IPS-18c (cell line): ENCODE data around the gene RBBP8NL.
"Not testable (repeated sequence)": the region's sequence is repeated elsewhere in the genome, so short reads cannot be mapped to it uniquely, and the experiment has no call there.

Source experiments
- H3K4me3 ChIP-seq: 2 replicates; pipeline ENCODE4 v1.7.0; 2013; ENCODE audit warnings: low read depth, mild to moderate bottlenecking, low read length, moderate library complexity; ENCODE audit not compliant: insufficient read depth
- H3K9me3 ChIP-seq: one replicate; pipeline ENCODE4 v1.6.1; 2013; ENCODE audit warnings: mild to moderate bottlenecking, low read length, moderate library complexity; ENCODE audit not compliant: control insufficient read depth, insufficient read depth

The RBBP8NL gene

DNA sequence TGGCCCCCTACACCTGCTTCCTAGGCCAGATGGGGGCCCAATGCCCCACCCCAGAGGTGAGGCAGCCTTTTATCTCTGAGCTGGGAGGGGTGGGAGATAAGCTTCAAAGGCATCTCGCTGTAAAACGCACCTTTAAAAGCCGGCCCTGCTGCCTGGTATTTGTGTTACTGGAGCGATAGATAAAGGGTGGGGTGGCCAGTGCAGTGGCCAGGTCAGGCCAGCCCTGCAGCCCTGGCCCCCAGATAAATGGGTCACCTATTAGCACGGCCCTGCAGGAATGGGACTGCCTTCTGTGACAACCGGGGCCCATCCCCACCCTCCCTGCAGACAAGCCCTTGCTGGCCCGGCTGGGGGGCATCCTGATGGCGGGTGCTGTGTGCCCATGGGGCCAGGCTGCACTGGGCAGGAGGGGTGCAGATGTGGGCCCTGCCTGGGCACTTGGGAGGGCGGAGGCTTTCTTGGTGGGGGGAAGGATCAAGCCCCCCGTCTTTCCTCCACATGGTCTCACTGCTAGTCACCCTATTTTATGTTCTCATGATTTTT, 3.0 kb upstream of the RBBP8NL start:
- H3K4me3 ChIP-seq = no peak overlapping the region

GRCh38 chr20:62429455-62430310, 2.3 kb upstream of the RBBP8NL start:
- Histone ChIP-seq H3K9me3 (no peaks in the 10 kb centered on the region), H3K4me3 (no peak overlapping the region)

More for the DNA sequence above, 3.0 kb upstream of the RBBP8NL start:
- H3K9me3 ChIP-seq = no peaks in the 10 kb centered on the region

- H3K4me3 ChIP-seq = peak overlapping the region; percentile 24; the same call in 1 of the 2 replicates
- no peaks in the 10 kb centered on the region for H3K9me3 ChIP-seq
These were observed 1.3 kb upstream of the RBBP8NL start for GRCh38 chr20:62428396-62429295.

- Histone ChIP-seq H3K9me3 (no peaks in the 10 kb centered on the region), H3K4me3 (no peak overlapping the region)
These were observed 648 bp upstream of the RBBP8NL start for GRCh38 chr20:62428002-62428372.

GRCh38 chr20:62426699-62427131, 624 bp downstream of the RBBP8NL start:
- Histone ChIP-seq H3K4me3 (no peak overlapping the region; the same call in 1 of the 2 replicates), H3K9me3 (no peaks in the 10 kb centered on the region)

DNA sequence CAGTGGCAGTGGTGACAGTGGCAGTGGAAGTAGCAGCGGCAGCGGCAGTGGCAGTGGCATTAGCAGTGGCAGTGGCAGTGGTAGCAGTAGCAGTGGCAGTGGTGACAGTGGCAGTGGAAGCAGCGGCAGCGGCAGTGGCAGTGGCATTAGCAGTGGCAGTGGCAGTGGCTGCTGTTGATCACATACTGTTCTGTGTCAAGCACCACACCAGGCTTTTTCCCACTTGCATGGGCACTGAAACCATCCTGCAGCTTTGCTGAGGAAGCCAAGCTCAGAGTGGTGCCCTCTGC, 1.3 kb downstream of the RBBP8NL start:
- H3K4me3 ChIP-seq, H3K9me3 ChIP-seq: not testable (repeated sequence)

- no peaks in the 10 kb centered on the region for H3K9me3 ChIP-seq
- no peak overlapping the region for H3K4me3 ChIP-seq
These were observed 1.9 kb downstream of the RBBP8NL start for GRCh38 chr20:62425281-62426058.

DNA sequence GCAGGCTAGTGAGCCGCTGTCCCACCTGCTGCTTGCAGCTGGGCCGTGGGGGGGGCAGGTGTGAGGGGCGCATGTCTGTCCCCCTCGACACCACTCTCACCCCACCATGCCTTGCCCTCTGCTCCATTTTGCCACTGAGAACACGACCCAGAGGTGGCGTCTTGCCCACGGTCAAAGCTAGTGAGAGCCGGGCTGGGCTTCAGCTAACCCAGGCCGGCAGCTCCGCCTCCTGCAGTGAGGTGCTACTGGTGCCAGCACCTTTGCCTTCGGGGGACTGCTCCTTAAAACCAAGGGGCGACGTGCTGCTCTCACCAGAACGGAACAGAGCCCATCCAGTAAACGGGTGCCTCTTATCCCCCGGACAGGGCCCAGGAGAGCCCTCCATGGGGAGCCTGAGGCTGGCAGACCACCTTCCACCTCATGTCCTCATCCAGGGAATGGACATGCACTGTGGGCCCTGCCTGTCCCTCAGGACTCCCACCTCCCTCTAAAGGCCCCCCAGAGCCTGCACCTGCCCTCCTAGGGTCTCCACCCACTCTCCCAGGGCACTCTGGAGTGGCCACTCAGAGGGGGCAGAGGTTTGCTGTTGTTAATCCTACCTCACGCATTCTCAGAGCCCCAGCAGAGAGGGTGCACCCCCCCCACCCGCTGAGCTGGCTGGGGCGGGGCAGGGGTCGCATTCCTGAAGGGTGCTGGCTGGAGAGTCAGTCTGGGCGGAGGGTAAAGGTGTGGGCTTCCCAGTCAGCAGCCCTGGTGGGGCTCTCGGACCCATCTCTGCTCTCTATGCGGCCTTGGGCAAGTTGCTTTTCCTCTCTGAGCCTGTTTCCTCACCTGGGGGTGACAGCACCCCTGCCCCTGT, 2.9 kb downstream of the RBBP8NL start:
- no peak overlapping the region for H3K4me3 ChIP-seq
- no peaks in the 10 kb centered on the region for H3K9me3 ChIP-seq

- Histone ChIP-seq H3K9me3 (no peaks in the 10 kb centered on the region), H3K4me3 (no peak overlapping the region)
These were observed 4.0 kb downstream of the RBBP8NL start for GRCh38 chr20:62423326-62423706.

- Histone ChIP-seq H3K9me3 (no peaks in the 10 kb centered on the region), H3K4me3 (no peak overlapping the region)
These were observed 4.6 kb downstream of the RBBP8NL start for GRCh38 chr20:62422636-62423325.

DNA sequence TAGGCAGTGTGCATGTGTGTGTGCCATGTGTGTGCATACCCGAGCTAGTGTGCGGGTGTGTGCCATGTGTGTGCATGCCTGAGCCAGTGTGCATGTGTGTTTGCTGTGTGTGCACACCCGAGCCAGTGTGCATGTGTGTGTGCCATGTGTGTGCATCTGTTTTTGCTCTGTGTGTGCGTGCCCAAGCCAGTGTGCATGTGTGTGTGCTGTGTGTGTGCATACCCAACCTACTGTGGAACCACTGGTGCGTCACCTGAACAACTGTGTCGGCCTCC, 5.7 kb downstream of the RBBP8NL start:
- H3K9me3 ChIP-seq = no peaks in the 10 kb centered on the region
- no peak overlapping the region for H3K4me3 ChIP-seq

DNA sequence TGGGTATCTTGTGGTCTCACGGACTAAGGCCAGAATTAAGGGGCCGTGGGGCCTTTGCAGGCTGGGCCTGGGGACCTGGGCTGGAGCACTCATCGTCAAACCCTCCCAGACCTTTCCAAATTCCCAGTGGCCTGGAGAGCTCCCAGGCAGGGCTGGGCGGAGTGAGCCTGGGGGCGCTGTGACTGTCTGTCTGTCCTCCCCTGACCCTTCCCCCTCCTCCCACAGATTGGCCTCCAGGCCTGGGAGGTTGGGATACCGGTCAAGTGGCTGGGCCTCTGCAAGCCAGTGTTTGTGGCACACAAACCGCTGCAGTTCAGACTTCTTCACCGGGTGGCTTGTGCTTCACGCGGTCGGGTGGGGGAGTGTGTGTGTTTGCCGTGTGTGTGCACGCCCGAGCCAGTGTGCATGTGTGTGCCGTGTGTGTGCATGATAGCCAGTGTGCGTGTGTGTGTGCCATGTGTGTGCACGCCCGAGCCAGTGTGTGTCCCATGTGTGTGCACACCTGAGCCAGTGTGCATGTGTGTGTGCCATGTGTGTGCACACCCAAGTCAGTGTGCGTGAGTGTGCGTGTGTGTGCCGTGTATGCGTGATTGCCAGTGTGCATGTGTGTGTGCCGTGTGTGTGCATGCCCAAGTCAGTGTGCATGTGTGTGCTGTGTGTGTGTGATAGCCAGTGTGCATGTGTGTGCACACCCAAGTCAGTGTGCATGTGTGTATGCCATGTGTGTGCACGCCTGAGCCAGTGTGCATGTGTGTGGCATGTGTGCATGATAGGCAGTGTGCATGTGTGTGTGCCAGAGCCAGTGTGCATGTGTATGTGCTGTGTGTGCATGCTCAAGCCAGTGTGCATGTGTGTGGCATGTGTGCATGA, 6.3 kb downstream of the RBBP8NL start:
- Histone ChIP-seq H3K9me3 (no peaks in the 10 kb centered on the region), H3K4me3 (no peak overlapping the region)

DNA sequence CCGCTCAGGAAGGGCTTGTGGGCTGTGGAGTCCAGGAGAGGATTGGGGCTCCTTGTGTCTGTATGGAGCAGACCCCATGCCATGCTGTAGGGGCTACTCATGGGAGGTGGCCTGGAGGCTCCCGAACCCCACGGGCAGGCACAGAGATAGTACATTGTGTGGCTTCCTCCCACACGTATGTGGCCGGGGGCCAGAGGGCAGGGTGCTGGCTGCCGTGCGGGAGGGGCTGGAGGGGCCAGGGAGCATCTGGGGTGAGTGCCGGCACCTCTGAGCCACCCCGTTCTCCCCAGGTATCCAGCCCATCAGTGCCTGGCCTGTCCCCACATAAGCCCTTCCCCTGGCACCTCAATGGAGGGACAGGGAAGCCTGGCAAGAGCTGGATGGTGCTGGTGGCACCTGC, 7.6 kb downstream of the RBBP8NL start:
- no peaks in the 10 kb centered on the region for H3K9me3 ChIP-seq
- no peak overlapping the region for H3K4me3 ChIP-seq

- H3K4me3 ChIP-seq = no peak overlapping the region
- H3K9me3 ChIP-seq = no peaks in the 10 kb centered on the region
These were observed 8.4 kb downstream of the RBBP8NL start for GRCh38 chr20:62418709-62419487.
